ENCODE data around the gene HGF. TPM values are rescaled to one million over a fixed set of nuclear protein-coding genes. Genes with fewer than 3 reads are reported as not detected.
"Not testable (repeated sequence)": the region's sequence is repeated elsewhere in the genome, so short reads cannot be mapped to it uniquely, and the experiment has no call there.

The HGF gene
- total RNA-seq, 1 experiment from 2014 or later = not detected

- DNase-seq (ENCODE audit: low spot score) = no peak
These were observed 6.3 kb upstream of the HGF start for GRCh38 chr7:81776161-81776560.

- no peak for DNase-seq (ENCODE audit: low spot score)
These were observed 5.7 kb upstream of the HGF start for GRCh38 chr7:81775560-81775959.

GRCh38 chr7:81774551-81774950, 4.7 kb upstream of the HGF start:
- no peak for DNase-seq (ENCODE audit: low spot score)

- DNase-seq (ENCODE audit: low spot score) = no peak
These were observed 929 bp upstream of the HGF start for GRCh38 chr7:81770728-81771223.

- no peak for DNase-seq (ENCODE audit: low spot score)
These were observed 682 bp downstream of the HGF start for GRCh38 chr7:81768951-81769778.

GRCh38 chr7:81767926-81768325, 1.9 kb downstream of the HGF start:
- no peak for DNase-seq (ENCODE audit: low spot score)

- DNase-seq (ENCODE audit: low spot score) = no peak
These were observed 8.0 kb downstream of the HGF start for GRCh38 chr7:81761821-81762220.

GRCh38 chr7:81761031-81761430, 8.8 kb downstream of the HGF start:
- no peak for DNase-seq (ENCODE audit: low spot score)

GRCh38 chr7:81754918-81755696, 14.7 kb downstream of the HGF start:
- DNase-seq (ENCODE audit: low spot score) = no peak

- DNase-seq (ENCODE audit: low spot score) = no peak
These were observed 16.5 kb downstream of the HGF start for GRCh38 chr7:81753392-81753791.

GRCh38 chr7:81752318-81752714, 17.5 kb downstream of the HGF start:
- DNase-seq (ENCODE audit: low spot score) = no peak

GRCh38 chr7:81751619-81752317, 18.1 kb downstream of the HGF start:
- DNase-seq (ENCODE audit: low spot score) = no peak

GRCh38 chr7:81745637-81746036, 24.2 kb downstream of the HGF start:
- DNase-seq (ENCODE audit: low spot score) = no peak

- DNase-seq (ENCODE audit: low spot score) = no peak
These were observed 25.5 kb downstream of the HGF start for GRCh38 chr7:81744389-81744788.

- DNase-seq (ENCODE audit: low spot score) = no peak
These were observed 26.2 kb downstream of the HGF start for GRCh38 chr7:81743665-81744064.

- no peak for DNase-seq (ENCODE audit: low spot score)
These were observed 26.6 kb downstream of the HGF start for GRCh38 chr7:81743201-81743600.

- DNase-seq (ENCODE audit: low spot score) = no peak
These were observed 29.4 kb downstream of the HGF start for GRCh38 chr7:81740403-81740802.

GRCh38 chr7:81736091-81736490, 33.8 kb downstream of the HGF start:
- DNase-seq (ENCODE audit: low spot score) = no peak

GRCh38 chr7:81725812-81726127, 44.1 kb downstream of the HGF start:
- DNase-seq (ENCODE audit: low spot score) = peak; percentile 5

- no peak for DNase-seq (ENCODE audit: low spot score)
These were observed 44.6 kb downstream of the HGF start for GRCh38 chr7:81725003-81725811.

GRCh38 chr7:81722250-81722649, 47.6 kb downstream of the HGF start:
- DNase-seq (ENCODE audit: low spot score) = not testable (repeated sequence)

- DNase-seq (ENCODE audit: low spot score) = no peak
These were observed 48.4 kb downstream of the HGF start for GRCh38 chr7:81721437-81721836.

Measured in A172 (cell line).